NCI-H748 (cell line): ENCODE results near the gene PTPRD.

Source experiments
- DNase-seq: peaks from one replicate; lab custom pipeline; 2025; ENCODE audit not compliant: unreplicated experiment; lab: John Stamatoyannopoulos, UW

The PTPRD gene

GRCh38 chr9:8569823-8570222 lies 2043.0 kb downstream of the PTPRD start:
- DNase-seq = no peak

GRCh38 chr9:8567963-8568579 lies 2044.7 kb downstream of the PTPRD start:
- no peak for DNase-seq

GRCh38 chr9:8564960-8565359 lies 2047.8 kb downstream of the PTPRD start:
- no peak for DNase-seq

GRCh38 chr9:8560560-8561525 lies 2052.0 kb downstream of the PTPRD start:
- DNase-seq = peak; percentile 49

GRCh38 chr9:8558176-8558575 lies 2054.6 kb downstream of the PTPRD start:
- DNase-seq = no peak

- no peak for DNase-seq
These were observed 2056.9 kb downstream of the PTPRD start for GRCh38 chr9:8555762-8556500.

GRCh38 chr9:8553444-8553843 lies 2059.4 kb downstream of the PTPRD start:
- no peak for DNase-seq

GRCh38 chr9:8552732-8553131 lies 2060.1 kb downstream of the PTPRD start:
- DNase-seq = no peak

- DNase-seq = no peak
These were observed 2063.6 kb downstream of the PTPRD start for GRCh38 chr9:8549214-8549613.

GRCh38 chr9:8543219-8543618 lies 2069.6 kb downstream of the PTPRD start:
- no peak for DNase-seq

- DNase-seq = no peak
These were observed 2070.3 kb downstream of the PTPRD start for GRCh38 chr9:8542537-8542936.

GRCh38 chr9:8539681-8540197 lies 2073.1 kb downstream of the PTPRD start:
- no peak for DNase-seq

GRCh38 chr9:8536845-8537244 lies 2076.0 kb downstream of the PTPRD start:
- DNase-seq = no peak

GRCh38 chr9:8534828-8535227 lies 2078.0 kb downstream of the PTPRD start:
- peak; percentile 72 for DNase-seq

- DNase-seq = no peak
These were observed 2079.1 kb downstream of the PTPRD start for GRCh38 chr9:8533681-8534080.

- no peak for DNase-seq
These were observed 2080.9 kb downstream of the PTPRD start for GRCh38 chr9:8531826-8532415.

- peak; percentile 69 for DNase-seq
These were observed 2091.7 kb downstream of the PTPRD start for GRCh38 chr9:8521112-8521511.

- DNase-seq = no peak
These were observed 2097.1 kb downstream of the PTPRD start for GRCh38 chr9:8515748-8516147.

- peak; percentile 19 for DNase-seq
These were observed 2098.0 kb downstream of the PTPRD start for GRCh38 chr9:8514760-8515159.

- DNase-seq = no peak
These were observed 2104.0 kb downstream of the PTPRD start for GRCh38 chr9:8508671-8509290.

GRCh38 chr9:8494571-8494970 lies 2118.2 kb downstream of the PTPRD start:
- no peak for DNase-seq
